SU-DHL-6 (cell line): ENCODE data around the gene TBC1D22A.

Experiments used
- H2AFZ ChIP-seq: fragments of 200-600 bp; sonication (generic); 2 replicates; pipeline ENCODE4 v1.6.1; 2014; ENCODE audit warnings: low read depth, mild to moderate bottlenecking, moderate library complexity, mixed read lengths, antibody characterized with exemption, low read length; ENCODE audit not compliant: severe bottlenecking
- H3F3A ChIP-seq: fragments of 200-600 bp; shearing (Covaris generic); 2 replicates; pipeline ENCODE4 v1.6.0; 2016; ENCODE audit warnings: antibody characterized with exemption, mild to moderate bottlenecking; ENCODE audit not compliant: insufficient read depth
- H3K27ac ChIP-seq: fragments of 200-600 bp; sonication (generic); 2 replicates; pipeline ENCODE4 v1.5.1; 2016; ENCODE audit warnings: low read depth, mild to moderate bottlenecking, low read length, moderate library complexity, mixed read lengths
- H3K27me3 ChIP-seq: fragments of 200-600 bp; sonication (generic), shearing (Covaris generic); 2 replicates; pipeline ENCODE4 v1.6.0; 2014; ENCODE audit warnings: mild to moderate bottlenecking, low read length
- H3K36me3 ChIP-seq: fragments of 200-600 bp; sonication (generic); 2 replicates; pipeline ENCODE4 v1.6.1; 2014; ENCODE audit warnings: mild to moderate bottlenecking, low read length, mixed read lengths
- H3K4me2 ChIP-seq: fragments of 300-600, 200-600 bp; shearing (Covaris generic), sonication (generic); 2 replicates; pipeline ENCODE4 v1.6.0; 2014; ENCODE audit warnings: low read length, low read depth, mild to moderate bottlenecking; ENCODE audit not compliant: poor library complexity, severe bottlenecking
- H3K4me3 ChIP-seq: fragments of 200-600 bp; sonication (generic); 2 replicates; pipeline ENCODE4 v1.5.1; 2014; ENCODE audit warnings: antibody characterized with exemption, low read length, mild to moderate bottlenecking, mixed read lengths; ENCODE audit not compliant: insufficient read depth, poor library complexity, severe bottlenecking
- H3K79me2 ChIP-seq: fragments of 200-600 bp; sonication (generic); 2 replicates; pipeline ENCODE4 v1.6.1; 2014; ENCODE audit warnings: mild to moderate bottlenecking, low read length, moderate library complexity; ENCODE audit not compliant: insufficient read depth
- H3K9ac ChIP-seq: fragments of 200-600 bp; sonication (generic); 2 replicates; pipeline ENCODE4 v1.7.0; 2014; ENCODE audit warnings: mild to moderate bottlenecking, low read length
- H3K9me2 ChIP-seq: fragments of 200-600 bp; sonication (generic); replicated peaks from 2 replicates; pipeline ENCODE4 v1.6.1; 2014; ENCODE audit warnings: low read length; ENCODE audit not compliant: insufficient read depth
- H3K9me3 ChIP-seq: fragments of 200-600 bp; sonication (generic); 2 replicates; pipeline ENCODE4 v1.6.1; 2014; ENCODE audit warnings: low read length, mixed read lengths; ENCODE audit not compliant: insufficient read depth
- H4K20me1 ChIP-seq: fragments of 200-600 bp; sonication (generic); 2 replicates; pipeline ENCODE4 v1.6.1; 2014; ENCODE audit warnings: low read depth, mild to moderate bottlenecking, antibody characterized with exemption, low read length, moderate library complexity, mixed read lengths
- EZH2phosphoT487 ChIP-seq: fragments of 200-600 bp; sonication (generic), shearing (Covaris generic); conservative IDR thresholded peaks from 2 replicates; pipeline ENCODE4 v1.6.1; 2018; ENCODE audit warnings: mild to moderate bottlenecking, antibody characterized with exemption, low read length, moderate library complexity, mixed read lengths
- TF ChIP-seq, protein P1 (sequence below): fragments of 200-600 bp; sonication (generic); IDR thresholded peaks from one replicate; pipeline ENCODE4 v1.5.1; 2017; ENCODE audit warnings: antibody characterized with exemption, mild to moderate bottlenecking, low read length, moderate library complexity; ENCODE audit not compliant: insufficient read depth, poor library complexity, severe bottlenecking

The TBC1D22A gene

DNA sequence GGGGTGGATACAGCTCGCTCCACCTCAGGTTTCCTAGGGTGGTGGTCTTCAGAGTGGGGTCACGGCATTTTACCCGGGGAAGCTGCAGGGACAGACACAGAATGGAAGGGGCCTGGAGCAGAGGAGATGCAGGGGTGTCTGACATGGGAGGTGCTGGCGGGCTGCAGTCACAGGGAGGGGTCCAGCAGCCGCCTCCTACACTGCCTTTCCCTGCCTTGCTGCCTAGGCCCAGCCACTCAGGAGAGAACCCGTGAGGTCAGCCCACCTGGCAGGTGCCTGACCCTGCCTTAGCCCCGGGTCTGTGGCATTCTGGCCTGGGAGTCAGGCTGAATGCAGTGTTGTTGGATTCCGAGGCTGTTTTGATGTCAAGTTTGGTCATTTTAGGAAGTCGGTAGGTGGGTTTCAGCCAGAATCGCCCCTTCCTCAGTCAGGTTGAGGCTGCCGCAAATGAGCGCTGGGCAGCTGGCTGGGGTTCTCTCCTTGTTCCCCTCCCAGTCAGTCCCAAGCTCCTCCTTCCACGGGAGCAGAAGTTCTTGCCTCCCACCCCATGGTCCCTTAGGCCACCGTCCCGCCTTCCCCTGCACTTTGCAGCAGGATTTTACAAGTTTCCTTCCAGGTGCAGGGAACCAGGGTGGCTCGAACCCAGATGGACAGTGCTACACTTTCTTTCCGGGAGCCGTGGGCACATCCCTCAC is 294.5 kb downstream of the TBC1D22A start:
- TF ChIP-seq, protein P1, sequence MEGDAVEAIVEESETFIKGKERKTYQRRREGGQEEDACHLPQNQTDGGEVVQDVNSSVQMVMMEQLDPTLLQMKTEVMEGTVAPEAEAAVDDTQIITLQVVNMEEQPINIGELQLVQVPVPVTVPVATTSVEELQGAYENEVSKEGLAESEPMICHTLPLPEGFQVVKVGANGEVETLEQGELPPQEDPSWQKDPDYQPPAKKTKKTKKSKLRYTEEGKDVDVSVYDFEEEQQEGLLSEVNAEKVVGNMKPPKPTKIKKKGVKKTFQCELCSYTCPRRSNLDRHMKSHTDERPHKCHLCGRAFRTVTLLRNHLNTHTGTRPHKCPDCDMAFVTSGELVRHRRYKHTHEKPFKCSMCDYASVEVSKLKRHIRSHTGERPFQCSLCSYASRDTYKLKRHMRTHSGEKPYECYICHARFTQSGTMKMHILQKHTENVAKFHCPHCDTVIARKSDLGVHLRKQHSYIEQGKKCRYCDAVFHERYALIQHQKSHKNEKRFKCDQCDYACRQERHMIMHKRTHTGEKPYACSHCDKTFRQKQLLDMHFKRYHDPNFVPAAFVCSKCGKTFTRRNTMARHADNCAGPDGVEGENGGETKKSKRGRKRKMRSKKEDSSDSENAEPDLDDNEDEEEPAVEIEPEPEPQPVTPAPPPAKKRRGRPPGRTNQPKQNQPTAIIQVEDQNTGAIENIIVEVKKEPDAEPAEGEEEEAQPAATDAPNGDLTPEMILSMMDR: no peak
- TF ChIP-seq EZH2phosphoT487: no peak
- Histone ChIP-seq H3K79me2 (no peaks in the 10 kb centered on the region), H2AFZ (no peak overlapping the region), H3F3A (no peaks in the 10 kb centered on the region), H3K9ac (no peak overlapping the region), H3K36me3 (no peaks in the 10 kb centered on the region), H4K20me1 (no peaks in the 10 kb centered on the region), H3K9me3 (no peaks in the 10 kb centered on the region), H3K4me2 (no peak overlapping the region), H3K4me3 (no peak overlapping the region), H3K27me3 (no peaks in the 10 kb centered on the region), H3K9me2 (no peaks in the 10 kb centered on the region), H3K27ac (no peak overlapping the region)

DNA sequence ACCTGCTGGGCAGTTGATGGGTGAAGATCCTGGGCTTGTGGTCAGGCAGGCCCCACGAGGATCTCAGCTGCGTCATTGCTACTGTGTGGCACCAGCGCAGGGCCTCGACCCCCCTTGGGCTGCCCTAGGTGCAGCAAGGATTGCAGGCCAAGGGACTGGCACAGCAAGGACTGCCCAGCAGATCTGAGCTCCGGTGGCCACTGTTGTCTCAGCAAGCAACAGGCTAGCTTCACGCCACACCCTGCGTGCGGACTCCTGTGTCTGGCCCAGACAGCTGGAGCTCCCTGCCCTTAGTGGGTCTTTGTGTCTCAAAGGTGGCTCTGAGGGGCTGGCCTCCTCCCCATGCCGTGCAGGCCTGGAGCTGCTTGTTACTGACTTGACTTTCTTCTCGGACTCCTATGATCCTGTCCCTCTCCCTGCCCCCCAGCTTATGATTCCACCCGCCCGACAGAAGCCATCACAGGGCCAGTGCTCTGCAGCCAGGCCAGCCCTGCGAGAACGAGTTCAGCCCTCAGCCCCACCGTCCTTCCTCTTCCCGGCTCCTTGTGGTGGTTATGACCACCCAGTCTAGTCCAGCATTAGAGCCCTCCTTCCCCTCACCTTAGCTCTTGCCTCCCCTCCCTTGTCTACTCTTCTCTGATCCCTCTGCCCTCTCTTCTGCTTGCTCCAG is 295.6 kb downstream of the TBC1D22A start:
- H3K9me3 ChIP-seq: no peaks in the 10 kb centered on the region
- H3K4me3 ChIP-seq: no peak overlapping the region
- no peak overlapping the region for H3K4me2 ChIP-seq
- TF ChIP-seq, protein P1: no peak
- TF ChIP-seq EZH2phosphoT487: no peak
- no peaks in the 10 kb centered on the region for H3F3A ChIP-seq
- H3K9me2 ChIP-seq: no peaks in the 10 kb centered on the region
- no peaks in the 10 kb centered on the region for H3K27me3 ChIP-seq
- no peaks in the 10 kb centered on the region for H4K20me1 ChIP-seq
- no peak overlapping the region for H2AFZ ChIP-seq
- no peak overlapping the region for H3K27ac ChIP-seq
- no peak overlapping the region for H3K9ac ChIP-seq
- no peaks in the 10 kb centered on the region for H3K36me3 ChIP-seq
- no peaks in the 10 kb centered on the region for H3K79me2 ChIP-seq

DNA sequence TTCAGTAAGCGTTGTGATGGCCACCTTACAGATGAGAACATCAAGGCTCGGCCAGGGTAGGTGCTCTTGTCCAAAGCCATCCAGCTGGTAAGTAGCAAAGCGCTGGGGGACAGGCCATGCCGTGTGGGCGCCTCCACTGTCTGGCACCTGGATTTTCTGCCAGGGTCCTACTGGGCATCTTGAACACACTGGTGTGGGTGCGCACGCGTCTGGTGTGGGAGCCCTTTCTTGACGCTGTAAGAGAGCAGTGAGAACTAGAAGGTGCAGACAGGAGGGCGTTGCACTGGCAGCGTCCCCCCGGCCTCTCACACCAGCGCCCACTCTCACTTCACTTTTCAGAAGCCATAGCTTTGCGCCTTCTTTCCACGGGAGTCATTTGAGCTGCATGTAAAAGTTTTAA is 296.6 kb downstream of the TBC1D22A start:
- H3K79me2 ChIP-seq: no peaks in the 10 kb centered on the region
- no peak overlapping the region for H3K4me2 ChIP-seq
- no peaks in the 10 kb centered on the region for H3K27me3 ChIP-seq
- no peaks in the 10 kb centered on the region for H3K9me3 ChIP-seq
- H2AFZ ChIP-seq: no peak overlapping the region
- H3F3A ChIP-seq: no peaks in the 10 kb centered on the region
- H3K9ac ChIP-seq: no peak overlapping the region
- no peak overlapping the region for H3K4me3 ChIP-seq
- no peak for TF ChIP-seq EZH2phosphoT487
- TF ChIP-seq, protein P1: no peak
- H4K20me1 ChIP-seq: no peaks in the 10 kb centered on the region
- no peak overlapping the region for H3K27ac ChIP-seq
- no peaks in the 10 kb centered on the region for H3K36me3 ChIP-seq
- no peaks in the 10 kb centered on the region for H3K9me2 ChIP-seq
